MM.1S (cell line): ENCODE results near the gene FAM83G.

Experiments used
- DNase-seq: peaks from one replicate; pipeline ENCODE4 v3.0.0-alpha.2; 2015
- H2AFZ ChIP-seq: fragments of 300-600 bp; sonication (generic); 2 replicates; pipeline ENCODE4 v1.6.0; 2016; ENCODE audit warnings: antibody characterized with exemption, low read length
- H3F3A ChIP-seq: fragments of 300-600 bp; sonication (generic); 2 replicates; pipeline ENCODE4 v1.6.1; 2016; ENCODE audit warnings: mild to moderate bottlenecking, antibody characterized with exemption, low read length, moderate library complexity, mixed read lengths; ENCODE audit not compliant: insufficient read depth
- H3K27ac ChIP-seq: fragments of 300-600 bp; sonication (generic); 2 replicates; pipeline ENCODE4 v1.5.1; 2016; ENCODE audit warnings: mild to moderate bottlenecking, low read length
- H3K27me3 ChIP-seq: fragments of 300-600 bp; sonication (generic); replicated peaks from 2 replicates; pipeline ENCODE4 v1.6.0; 2016; ENCODE audit warnings: low read length; ENCODE audit not compliant: insufficient read depth
- H3K36me3 ChIP-seq: fragments of 300-600 bp; sonication (generic); replicated peaks from 2 replicates; pipeline ENCODE4 v1.6.1; 2016; ENCODE audit warnings: mild to moderate bottlenecking, low read length, mixed read lengths; ENCODE audit not compliant: insufficient read depth
- H3K4me1 ChIP-seq: fragments of 300-600 bp; sonication (generic); 2 replicates; pipeline ENCODE4 v1.6.1; 2016; ENCODE audit warnings: low read length, mixed read lengths
- H3K4me2 ChIP-seq: fragments of 300-600 bp; sonication (generic); 2 replicates; pipeline ENCODE4 v1.6.0; 2016; ENCODE audit warnings: low read depth, low read length
- H3K4me3 ChIP-seq: fragments of 300-600 bp; sonication (generic); 2 replicates; pipeline ENCODE4 v1.5.1; 2016; ENCODE audit warnings: low read length, mixed read lengths
- H3K79me2 ChIP-seq: fragments of 300-600 bp; sonication (generic); 2 replicates; pipeline ENCODE4 v1.6.1; 2016; ENCODE audit warnings: mixed run types, low read length, mixed read lengths
- H3K9ac ChIP-seq: fragments of 300-600 bp; sonication (generic); 2 replicates; pipeline ENCODE4 v1.6.1; 2016; ENCODE audit warnings: low read length, mixed read lengths
- H3K9me2 ChIP-seq: fragments of 300-600 bp; sonication (generic); replicated peaks from 2 replicates; pipeline ENCODE4 v1.6.1; 2016; ENCODE audit warnings: mild to moderate bottlenecking, low read length, mixed read lengths; ENCODE audit not compliant: insufficient read depth
- H3K9me3 ChIP-seq: fragments of 300-600 bp; sonication (generic); replicated peaks from 2 replicates; pipeline ENCODE4 v1.6.1; 2016; ENCODE audit warnings: mild to moderate bottlenecking, low read length, mixed read lengths; ENCODE audit not compliant: insufficient read depth
- H4K20me1 ChIP-seq: fragments of 300-600 bp; sonication (generic); 2 replicates; pipeline ENCODE4 v1.6.1; 2016; ENCODE audit warnings: mild to moderate bottlenecking, low read length, moderate library complexity, mixed read lengths; ENCODE audit not compliant: insufficient read depth
- CTCF ChIP-seq: fragments of 300-600 bp; sonication (generic); IDR thresholded peaks from 2 replicates; pipeline ENCODE4 v1.5.1; 2016; ENCODE audit warnings: antibody characterized with exemption, low read length, mixed read lengths
- EZH2 ChIP-seq: fragments of 300-600 bp; sonication (generic); optimal IDR thresholded peaks from 2 replicates; pipeline ENCODE3; 2017; ENCODE audit warnings: low read depth, mild to moderate bottlenecking, antibody characterized with exemption, low read length, mixed read lengths
- EZH2phosphoT487 ChIP-seq: fragments of 300-600 bp; sonication (generic); IDR thresholded peaks from 2 replicates; pipeline ENCODE4 v1.6.1; 2018; ENCODE audit warnings: antibody characterized with exemption, low read length

FAM83G gene

DNA sequence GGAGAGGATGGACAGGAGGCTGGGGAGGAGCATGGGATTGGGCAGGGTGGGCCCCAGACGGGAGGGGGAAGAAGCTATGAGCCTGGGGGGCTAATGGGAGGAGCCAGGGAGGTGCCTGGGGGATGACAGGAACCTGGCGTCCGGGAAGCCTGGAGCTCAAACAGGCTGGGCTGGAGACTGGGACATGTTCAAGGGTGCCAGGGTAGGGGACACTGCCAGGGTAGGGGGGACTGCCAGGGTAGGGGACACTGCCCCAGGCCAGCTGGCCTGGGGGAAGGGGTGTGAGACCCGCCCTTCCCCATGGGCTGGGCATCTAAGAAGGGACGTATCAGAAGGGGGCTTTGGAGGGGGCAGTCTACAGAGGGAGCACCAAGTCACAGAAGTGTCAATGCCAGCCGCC lies 7.0 kb upstream of the FAM83G start:
- Histone ChIP-seq H3K79me2 (no peaks in the 10 kb centered on the region), H2AFZ (no peak overlapping the region), H3K9me2 (no peaks in the 10 kb centered on the region), H4K20me1 (no peaks in the 10 kb centered on the region), H3K36me3 (no peaks in the 10 kb centered on the region), H3K9ac (no peak overlapping the region), H3F3A (no peaks in the 10 kb centered on the region), H3K27ac (no peak overlapping the region), H3K4me1 (no peaks in the 10 kb centered on the region), H3K4me3 (no peak overlapping the region), H3K9me3 (no peaks in the 10 kb centered on the region), H3K4me2 (no peak overlapping the region), H3K27me3 (no peaks in the 10 kb centered on the region)
- no peak for TF ChIP-seq CTCF
- DNase-seq: no peak

GRCh38 chr17:19010729-19011505 lies 6.4 kb upstream of the FAM83G start:
- no peaks in the 10 kb centered on the region for H3K4me1 ChIP-seq
- no peak overlapping the region for H3K27ac ChIP-seq
- H3K9me3 ChIP-seq: no peaks in the 10 kb centered on the region
- H3K9me2 ChIP-seq: no peaks in the 10 kb centered on the region
- no peak overlapping the region for H3K4me2 ChIP-seq
- H3K79me2 ChIP-seq: no peaks in the 10 kb centered on the region
- no peaks in the 10 kb centered on the region for H3K36me3 ChIP-seq
- H3K9ac ChIP-seq: no peak overlapping the region
- no peaks in the 10 kb centered on the region for H4K20me1 ChIP-seq
- no peak for DNase-seq
- no peaks in the 10 kb centered on the region for H3K27me3 ChIP-seq
- H3F3A ChIP-seq: no peaks in the 10 kb centered on the region
- TF ChIP-seq EZH2 (no peak), EZH2phosphoT487 (no peak), CTCF (no peak)
- no peak overlapping the region for H2AFZ ChIP-seq
- H3K4me3 ChIP-seq: no peak overlapping the region

- H3K27ac ChIP-seq: no peak overlapping the region
- no peak overlapping the region for H3K4me2 ChIP-seq
- H4K20me1 ChIP-seq: no peaks in the 10 kb centered on the region
- TF ChIP-seq CTCF: no peak
- TF ChIP-seq EZH2phosphoT487: no peak
- no peak for TF ChIP-seq EZH2
- no peaks in the 10 kb centered on the region for H3K9me2 ChIP-seq
- H3K9me3 ChIP-seq: no peaks in the 10 kb centered on the region
- H3K9ac ChIP-seq: no peak overlapping the region
- H3K36me3 ChIP-seq: no peaks in the 10 kb centered on the region
- H3K27me3 ChIP-seq: no peaks in the 10 kb centered on the region
- no peak for DNase-seq
- no peak overlapping the region for H2AFZ ChIP-seq
- peaks cover 2% of the 10 kb centered on the region; the same call in 1 of the 2 replicates for H3K4me1 ChIP-seq
- H3F3A ChIP-seq: peaks cover 8% of the 10 kb centered on the region; the same call in 1 of the 2 replicates
- H3K4me3 ChIP-seq: no peak overlapping the region
- H3K79me2 ChIP-seq: no peaks in the 10 kb centered on the region
These were observed 5.4 kb upstream of the FAM83G start for GRCh38 chr17:19009970-19010369.
